IMR-90 (cell line): ENCODE results near the gene DNASE2. TPM values are rescaled to one million over a fixed set of nuclear protein-coding genes. Genes with fewer than 3 reads are reported as not detected.

Experiments used
- ATAC-seq: fragments of 200-7000 bp; cut with Tn5 transposase; 2 replicates; pipeline ENCODE4 v1.9.1; 2020; ENCODE audit warnings: low read depth, mild to moderate bottlenecking, moderate library complexity
- BruUV-seq: library from RNA; stranded (reverse); fragments of 400-500 nt; replicated peaks from 2 replicates; lab custom pipeline; 2021; lab: Mats Ljungman, UMichigan
- CTCF ChIA-PET: fragments of 300-600 bp; formaldehyde crosslinking; extraction: SDS; loops from one replicate; lab custom pipeline; 2021; ENCODE audit warnings: antibody characterized with exemption; lab: Yijun Ruan, JAX
- POLR2A ChIA-PET: fragments of 300-600 bp; sonication (Branson Sonifier 250); formaldehyde crosslinking; loops from one replicate; lab custom pipeline; 2022; ENCODE audit warnings: antibody characterized with exemption; ENCODE audit not compliant: unreplicated experiment; lab: Charles Lee
- DNase-seq: peaks from one replicate; pipeline ENCODE4 v3.0.0; 2013
- H2AFZ ChIP-seq: replicated peaks from 2 replicates; pipeline ENCODE3; 2013; ENCODE audit warnings: low read length, mild to moderate bottlenecking; ENCODE audit not compliant: poor library complexity
- H2AK5ac ChIP-seq: 2 replicates; pipeline ENCODE4 v1.6.1; 2013; ENCODE audit warnings: low read depth, low read length, inconsistent platforms
- H2AK9ac ChIP-seq: replicated peaks from 2 replicates; pipeline ENCODE3; 2013; ENCODE audit warnings: mild to moderate bottlenecking, low read depth, low read length, moderate library complexity; ENCODE audit not compliant: poor library complexity
- H2BK120ac ChIP-seq: 2 replicates; pipeline ENCODE4 v1.6.1; 2013; ENCODE audit warnings: low read depth, low read length, inconsistent platforms
- H2BK15ac ChIP-seq: 3 replicates; pipeline ENCODE4 v1.6.1; 2013; ENCODE audit warnings: low read depth, low read length, inconsistent platforms
- H2BK20ac ChIP-seq: 2 replicates; pipeline ENCODE4 v1.6.1; 2013; ENCODE audit warnings: low read depth, mild to moderate bottlenecking, inconsistent platforms, low read length, moderate library complexity
- H2BK5ac ChIP-seq: 2 replicates; pipeline ENCODE4 v1.6.1; 2013; ENCODE audit warnings: mild to moderate bottlenecking, low read depth, low read length, inconsistent platforms; ENCODE audit not compliant: poor library complexity, severe bottlenecking
- H3K14ac ChIP-seq: replicated peaks from 2 replicates; pipeline ENCODE4 v1.6.1; 2013; ENCODE audit warnings: low read depth, low read length, inconsistent platforms
- H3K18ac ChIP-seq: 2 replicates; pipeline ENCODE4 v1.6.1; 2013; ENCODE audit warnings: low read depth, low read length, control low read depth
- H3K23ac ChIP-seq: 2 replicates; pipeline ENCODE4 v1.6.1; 2013; ENCODE audit warnings: low read depth, low read length, inconsistent platforms
- H3K27ac ChIP-seq: 2 replicates; pipeline ENCODE4 v1.5.1; 2013; ENCODE audit warnings: mild to moderate bottlenecking, control low read depth, low read length; ENCODE audit not compliant: insufficient read depth
- H3K27me3 ChIP-seq: 2 replicates; pipeline ENCODE4 v1.6.1; 2013; ENCODE audit warnings: low read length; ENCODE audit not compliant: control insufficient read depth, insufficient read depth
- H3K36me3 ChIP-seq: 2 replicates; pipeline ENCODE4 v1.6.1; 2013; ENCODE audit warnings: low read length, mixed read lengths; ENCODE audit not compliant: control insufficient read depth, insufficient read depth
- H3K4ac ChIP-seq: 2 replicates; pipeline ENCODE4 v1.6.1; 2013; ENCODE audit warnings: low read depth, low read length, inconsistent platforms
- H3K4me1 ChIP-seq: 2 replicates; pipeline ENCODE4 v1.6.1; 2013; ENCODE audit warnings: low read length, mixed read lengths; ENCODE audit not compliant: control insufficient read depth, insufficient read depth
- H3K4me2 ChIP-seq: 2 replicates; pipeline ENCODE4 v1.6.1; 2013; ENCODE audit warnings: low read depth, mild to moderate bottlenecking, control low read depth, low read length, moderate library complexity
- H3K4me3 ChIP-seq: 2 replicates; pipeline ENCODE4 v1.5.1; 2013; ENCODE audit warnings: low read depth, mild to moderate bottlenecking, control low read depth, low read length, moderate library complexity; ENCODE audit not compliant: insufficient read depth
- H3K56ac ChIP-seq: 2 replicates; pipeline ENCODE4 v1.6.1; 2013; ENCODE audit warnings: low read length, inconsistent platforms; ENCODE audit not compliant: insufficient read depth; ENCODE audit errors: extremely low read depth
- H3K79me1 ChIP-seq, 2 experiments: 2 replicates each; pipeline ENCODE4 v1.6.1; 2013; ENCODE audit warnings: low read length in 2 of 2, inconsistent platforms in 1 of 2, low read depth in 1 of 2
- H3K9ac ChIP-seq: 2 replicates; pipeline ENCODE4 v1.6.1; 2013; ENCODE audit warnings: low read depth, low read length, control low read depth
- H3K9me1 ChIP-seq: 2 replicates; pipeline ENCODE4 v1.6.1; 2013; ENCODE audit warnings: low read length, inconsistent platforms; ENCODE audit not compliant: insufficient read depth
- H3K9me3 ChIP-seq: 2 replicates; pipeline ENCODE4 v1.6.1; 2013; ENCODE audit warnings: low read length; ENCODE audit not compliant: control insufficient read depth, insufficient read depth
- H4K20me1 ChIP-seq: 2 replicates; pipeline ENCODE4 v1.6.1; 2013; ENCODE audit warnings: low read length, inconsistent platforms; ENCODE audit not compliant: insufficient read depth
- H4K5ac ChIP-seq: 2 replicates; pipeline ENCODE4 v1.6.1; 2013; ENCODE audit warnings: mild to moderate bottlenecking, low read depth, low read length, control low read depth
- H4K8ac ChIP-seq, 2 experiments: 2 replicates each; pipeline ENCODE4 v1.6.1; 2013; ENCODE audit warnings: low read depth in 2 of 2, low read length in 2 of 2, control low read depth in 1 of 2, inconsistent platforms in 1 of 2
- H4K91ac ChIP-seq: 2 replicates; pipeline ENCODE4 v1.6.1; 2013; ENCODE audit warnings: low read depth, low read length, inconsistent platforms; ENCODE audit not compliant: insufficient read depth
- CHD1 ChIP-seq: IDR thresholded peaks from 2 replicates; pipeline ENCODE4 v1.6.1; 2012; ENCODE audit warnings: low read depth, low read length, improper control_type of control experiment
- CTCF ChIP-seq: conservative IDR thresholded peaks from 2 replicates; pipeline ENCODE4 v1.5.1; 2012; ENCODE audit warnings: mild to moderate bottlenecking, low read depth, low read length, improper control_type of control experiment
- FOS ChIP-seq: fragments of 150-350 bp; IDR thresholded peaks from 2 replicates; pipeline ENCODE4 v1.6.1; 2016; ENCODE audit warnings: low read depth, low read length
- MAZ ChIP-seq: IDR thresholded peaks from 2 replicates; pipeline ENCODE4 v1.6.1; 2012; ENCODE audit warnings: low read depth, mild to moderate bottlenecking, low read length, improper control_type of control experiment, moderate library complexity, borderline replicate concordance
- NFE2L2 ChIP-seq: fragments of 150-350 bp; IDR thresholded peaks from 2 replicates; pipeline ENCODE4 v1.6.1; 2016; ENCODE audit warnings: low read depth, mild to moderate bottlenecking, low read length
- USF2 ChIP-seq: fragments of 150-350 bp; IDR thresholded peaks from 2 replicates; pipeline ENCODE4 v1.6.1; 2017; ENCODE audit warnings: mild to moderate bottlenecking, antibody characterized with exemption, low read length, low read depth
- WGBS, 2 experiments: methylation state at CpG; one replicate each; pipeline versions ENCODE4 v1.1.5 to v1.1.7; 2013; ENCODE audit warnings: missing lambda C conversion rate in 2 of 2; ENCODE audit not compliant: insufficient read length in 1 of 2; ENCODE audit errors: extremely low coverage in 2 of 2; 5-methylcytosine and 5-hydroxymethylcytosine counted together
- dilution Hi-C: fragments of 300-500 bp; cut with HindIII; formaldehyde crosslinking; loops from one replicate; pipeline ENCODE4 v1.14.3; 2018; ENCODE audit warnings: low sequenced_read_pairs; ENCODE audit not compliant: unreplicated experiment
- in situ Hi-C: fragments of 300-500 bp; cut with MboI; formaldehyde crosslinking; loops from 3 replicates; pipeline ENCODE4 v1.14.3; 2019; ENCODE audit warnings: low sequenced_read_pairs, inconsistent platforms, mixed read lengths
- intact Hi-C: fragments of 100-400 bp; cut with micrococcal nuclease; formaldehyde crosslinking; loops from 2 replicates; pipeline ENCODE4 v1.10.0; 2022
- polyA plus RNA-seq, 3 experiments: library from polyadenylated mRNA; depleted of rRNA; stranded (reverse); fragments of >200 nt; gene quantifications; 2 replicates each; pipeline ENCODE4 v1.2.3, GENCODE V29; 2012; ENCODE audit warnings: low replicate concordance in 1 of 3
- total RNA-seq: library from RNA; depleted of rRNA; stranded (reverse); fragments of >200 nt; gene quantifications from 2 replicates; pipeline ENCODE4 v1.2.3, GENCODE V29; 2012

DNASE2 gene
- total and polyA plus RNA-seq, 2 of the 4 experiments (the other 2 are of a cell fraction) = 9.5 to 31.1 TPM

GRCh38 chr19:12884627-12884925, 3.3 kb upstream of the DNASE2 start:
- peaks cover 40% of the 10 kb centered on the region for H3K27me3 ChIP-seq
- BruUV-seq = no TSS peak
- TF ChIP-seq NFE2L2 (no peak), USF2 (no peak), FOS (no peak), MAZ (no peak), CHD1 (no peak), CTCF (no peak)
- H4K91ac ChIP-seq = no peak overlapping the region
- H3K4me1 ChIP-seq = peaks cover 5% of the 10 kb centered on the region; the same call in 1 of the 2 replicates
- intact Hi-C loops = no loop called here
- DNase-seq (no peak), ATAC-seq (no peak)
- no peak overlapping the region for H2BK20ac ChIP-seq
- H3K9ac ChIP-seq = no peak overlapping the region
- no peak overlapping the region for H3K23ac ChIP-seq
- H3K36me3 ChIP-seq = no peaks in the 10 kb centered on the region
- no peak overlapping the region for H2BK5ac ChIP-seq
- H3K56ac ChIP-seq = no peak overlapping the region
- dilution Hi-C loops = no loop called here
- no peaks in the 10 kb centered on the region for H3K9me1 ChIP-seq
- H2AK5ac ChIP-seq = no peak overlapping the region
- no peak overlapping the region for H2AFZ ChIP-seq
- no peak overlapping the region for H3K4me3 ChIP-seq
- H3K18ac ChIP-seq = no peak overlapping the region
- no peak overlapping the region for H3K14ac ChIP-seq
- no peak overlapping the region for H3K4ac ChIP-seq
- no peak overlapping the region for H4K5ac ChIP-seq
- H2BK120ac ChIP-seq = no peak overlapping the region
- POLR2A ChIA-PET = no interaction called here
- H3K27ac ChIP-seq = no peak overlapping the region
- in situ Hi-C loops = no loop called here
- peak overlapping the region; percentile 55 for H2AK9ac ChIP-seq
- no peaks in the 10 kb centered on the region for H4K20me1 ChIP-seq
- peaks cover 0 to 7% of the 10 kb centered on the region in 2 experiments; a peak in 1 of 4 replicates for H3K79me1 ChIP-seq
- H3K4me2 ChIP-seq = no peak overlapping the region
- 71% methylated on average over 6 of the region's 12 CpGs; no CpG with 5 or more reads in 1 of the 2 experiments for WGBS, 2 experiments
- CTCF ChIA-PET = no interaction called here
- no peak overlapping the region for H4K8ac ChIP-seq
- H2BK15ac ChIP-seq = no peak overlapping the region
- H3K9me3 ChIP-seq = peaks cover 13% of the 10 kb centered on the region
